SK-N-SH treated with all-trans-retinoic acid at 6 μM for 48 hours (cell line): ENCODE results near the gene KIAA1549.

ENCODE experiments used
- ATAC-seq: fragments of 200-7000 bp; cut with Tn5 transposase; 3 replicates; pipeline ENCODE4 v1.9.1; 2020; ENCODE audit warnings: mild to moderate bottlenecking, moderate library complexity
- ARNTL ChIP-seq: fragments of 450-650 bp; formaldehyde crosslinking; IDR thresholded peaks from 2 replicates; pipeline ENCODE4 v1.5.0; 2020; ENCODE audit warnings: low read depth, mild to moderate bottlenecking, moderate library complexity, borderline replicate concordance
- BACH2 ChIP-seq: fragments of 250-450 bp; sonication (Bioruptor Pico); IDR thresholded peaks from 2 replicates; pipeline ENCODE4 v1.9.0; 2021; ENCODE audit warnings: mild to moderate bottlenecking, borderline replicate concordance
- CREB5 ChIP-seq: fragments of 250-450 bp; sonication (Bioruptor Pico); IDR thresholded peaks from 2 replicates; pipeline ENCODE4 v1.5.1; 2020; ENCODE audit warnings: low read depth, mild to moderate bottlenecking, moderate library complexity
- CSDC2 ChIP-seq: fragments of 250-450 bp; sonication (Bioruptor Pico); IDR thresholded peaks from 2 replicates; pipeline ENCODE4 v1.5.0; 2020; ENCODE audit warnings: mild to moderate bottlenecking, moderate library complexity
- CSRNP3 ChIP-seq: fragments of 250-450 bp; sonication (Bioruptor Pico); IDR thresholded peaks from 2 replicates; pipeline ENCODE4 v1.5.1; 2021; ENCODE audit warnings: mild to moderate bottlenecking, moderate library complexity
- ESRRG ChIP-seq: fragments of 250-450 bp; sonication (Bioruptor Pico); IDR thresholded peaks from 2 replicates; pipeline ENCODE4 v1.6.1; 2021; ENCODE audit warnings: mild to moderate bottlenecking
- GLIS3 ChIP-seq: fragments of 250-450 bp; sonication (Bioruptor Pico); IDR thresholded peaks from 2 replicates; pipeline ENCODE4 v1.5.0; 2020; ENCODE audit warnings: mild to moderate bottlenecking, moderate library complexity
- ISL1 ChIP-seq: fragments of 250-450 bp; sonication (Bioruptor Pico); IDR thresholded peaks from 2 replicates; pipeline ENCODE4 v2.1.2; 2022; ENCODE audit warnings: mild to moderate bottlenecking, moderate library complexity
- OSR1 ChIP-seq: fragments of 250-450 bp; sonication (Bioruptor Pico); IDR thresholded peaks from 2 replicates; pipeline ENCODE4 v1.8.0; 2022; ENCODE audit warnings: moderate library complexity, mild to moderate bottlenecking, inconsistent platforms
- PATZ1 ChIP-seq: fragments of 250-450 bp; sonication (Bioruptor Pico); IDR thresholded peaks from 2 replicates; pipeline ENCODE4 v1.8.0; 2020; ENCODE audit warnings: mild to moderate bottlenecking, moderate library complexity, borderline replicate concordance
- POU6F1 ChIP-seq: fragments of 250-450 bp; sonication (Bioruptor Pico); IDR thresholded peaks from 2 replicates; pipeline ENCODE4 v1.8.0; 2021; ENCODE audit warnings: low read depth, mild to moderate bottlenecking, moderate library complexity, borderline replicate concordance
- PPARA ChIP-seq: fragments of 250-450 bp; sonication (Bioruptor Pico); IDR thresholded peaks from 2 replicates; pipeline ENCODE4 v1.5.0; 2020; ENCODE audit warnings: mild to moderate bottlenecking, borderline replicate concordance
- RARB ChIP-seq: fragments of 250-450 bp; sonication (Bioruptor Pico); IDR thresholded peaks from 2 replicates; pipeline ENCODE4 v1.8.0; 2021; ENCODE audit warnings: mild to moderate bottlenecking, moderate library complexity
- SNAI2 ChIP-seq: fragments of 250-450 bp; sonication (Bioruptor Pico); IDR thresholded peaks from 2 replicates; pipeline ENCODE4 v1.5.0; 2020; ENCODE audit warnings: mild to moderate bottlenecking, moderate library complexity
- TSHZ2 ChIP-seq: fragments of 250-450 bp; sonication (Bioruptor Pico); IDR thresholded peaks from 2 replicates; pipeline ENCODE4 v1.5.0; 2020; ENCODE audit warnings: mild to moderate bottlenecking, moderate library complexity
- ZC3H10 ChIP-seq: fragments of 250-450 bp; sonication (Bioruptor Pico); IDR thresholded peaks from 2 replicates; pipeline ENCODE4 v1.5.1; 2021; ENCODE audit warnings: mild to moderate bottlenecking, moderate library complexity
- ZFP3 ChIP-seq: fragments of 250-450 bp; sonication (Bioruptor Pico); IDR thresholded peaks from 2 replicates; pipeline ENCODE4 v1.5.0; 2020; ENCODE audit warnings: mild to moderate bottlenecking, moderate library complexity
- ZFP30 ChIP-seq: fragments of 450-650 bp; formaldehyde crosslinking; IDR thresholded peaks from 2 replicates; pipeline ENCODE4 v1.5.0; 2022; ENCODE audit warnings: mild to moderate bottlenecking, moderate library complexity
- ZNF70 ChIP-seq: fragments of 450-650 bp; formaldehyde crosslinking; IDR thresholded peaks from 2 replicates; pipeline ENCODE4 v1.5.0; 2020; ENCODE audit warnings: mild to moderate bottlenecking, moderate library complexity
- ZNF8 ChIP-seq: fragments of 450-650 bp; formaldehyde crosslinking; IDR thresholded peaks from 2 replicates; pipeline ENCODE4 v1.5.0; 2020; ENCODE audit warnings: mild to moderate bottlenecking, moderate library complexity

KIAA1549 gene

GRCh38 chr7:138801256-138801655 lies 179.9 kb downstream of the KIAA1549 start (continued):
- TF ChIP-seq CREB5 = no peak

- TF ChIP-seq ZFP30 (CRISPR knock-in tag) (no peak), CSDC2 (CRISPR knock-in tag) (no peak), ZC3H10 (CRISPR knock-in tag) (no peak), ZNF70 (CRISPR knock-in tag) (no peak), ESRRG (no peak), PATZ1 (no peak), SNAI2 (CRISPR knock-in tag) (no peak), ISL1 (CRISPR knock-in tag) (no peak), CSRNP3 (CRISPR knock-in tag) (no peak), POU6F1 (CRISPR knock-in tag) (no peak), RARB (CRISPR knock-in tag) (no peak), ZNF8 (CRISPR knock-in tag) (no peak), GLIS3 (CRISPR knock-in tag) (no peak), TSHZ2 (no peak), ZFP3 (no peak), BACH2 (no peak), OSR1 (CRISPR knock-in tag) (no peak), ARNTL (no peak), PPARA (no peak)
- no peak for ATAC-seq
Measured at GRCh38 chr7:138799336-138800000, 181.7 kb downstream of the KIAA1549 start.

- ATAC-seq = no peak
- TF ChIP-seq POU6F1 (CRISPR knock-in tag) (no peak), BACH2 (no peak), PPARA (no peak), ZC3H10 (CRISPR knock-in tag) (no peak), CSRNP3 (CRISPR knock-in tag) (no peak), TSHZ2 (no peak), ARNTL (no peak), ZNF8 (CRISPR knock-in tag) (no peak), ISL1 (CRISPR knock-in tag) (no peak), SNAI2 (CRISPR knock-in tag) (no peak), PATZ1 (no peak), RARB (CRISPR knock-in tag) (no peak)
Measured at GRCh38 chr7:138798836-138799235, 182.4 kb downstream of the KIAA1549 start.
